HG02884 (cell line): ENCODE results near the gene SLC5A11.
"Not testable (repeated sequence)": the region's sequence is repeated elsewhere in the genome, so short reads cannot be mapped to it uniquely, and the experiment has no call there.

ENCODE experiments used
- ATAC-seq: cut with Tn5 transposase; IDR thresholded peaks from one replicate; pipeline ENCODE4 v1.9.1; 2021; ENCODE audit warnings: mild to moderate bottlenecking, moderate library complexity; ENCODE audit not compliant: unreplicated experiment

Gene SLC5A11

DNA sequence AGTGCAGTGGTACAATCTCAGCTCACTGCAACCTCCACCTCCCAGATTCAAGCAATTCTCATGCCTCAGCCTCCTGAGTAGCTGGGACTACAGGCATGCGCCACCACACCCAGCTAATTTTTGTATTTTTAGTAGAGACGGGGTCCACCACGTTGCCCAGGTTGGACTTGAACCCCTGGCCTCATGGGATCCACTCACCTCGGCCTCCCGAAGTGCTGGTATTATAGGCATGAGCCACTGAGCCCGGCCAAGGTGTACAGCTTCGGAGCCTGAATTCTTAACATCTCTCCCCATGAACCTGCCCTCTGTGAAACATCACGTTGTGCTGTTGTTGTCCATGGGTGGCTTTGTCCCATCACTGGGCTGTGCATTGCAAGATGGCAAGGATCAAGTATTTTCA lies 11.1 kb downstream of the SLC5A11 start:
- not testable (repeated sequence) for ATAC-seq

DNA sequence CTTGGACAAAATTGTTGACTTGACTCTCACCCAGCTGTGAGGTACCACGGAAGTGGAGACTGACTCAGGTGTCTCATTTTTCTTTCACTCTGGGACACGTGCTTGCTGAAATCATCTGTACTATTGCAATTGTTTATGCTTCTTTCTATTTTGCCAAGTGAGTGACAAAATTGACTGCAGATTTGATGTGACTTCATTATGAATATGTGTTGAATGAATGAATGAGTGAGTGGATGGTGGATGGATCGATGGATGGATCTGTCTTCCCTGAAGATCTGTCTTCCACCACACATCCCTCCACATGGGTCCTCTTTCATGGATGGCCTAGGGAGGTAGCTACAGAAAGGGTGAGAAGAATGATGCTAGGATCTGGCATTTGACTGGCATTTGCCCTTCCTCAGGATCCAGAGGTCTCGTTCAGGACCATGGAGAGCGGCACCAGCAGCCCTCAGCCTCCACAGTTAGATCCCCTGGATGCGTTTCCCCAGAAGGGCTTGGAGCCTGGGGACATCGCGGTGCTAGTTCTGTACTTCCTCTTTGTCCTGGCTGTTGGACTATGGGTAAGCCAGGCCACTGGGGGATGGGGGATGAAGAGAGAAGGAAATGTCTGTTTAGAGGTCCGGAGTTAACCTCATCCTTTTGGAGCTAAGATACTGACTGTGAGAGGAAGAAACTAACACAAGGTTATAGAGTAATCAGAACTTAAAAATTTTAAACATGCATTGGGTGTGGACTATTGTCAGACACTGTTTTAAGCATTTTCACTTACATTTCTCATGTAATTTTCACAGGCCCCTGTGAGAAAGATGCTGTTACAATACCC lies 12.7 kb downstream of the SLC5A11 start:
- no peak for ATAC-seq

DNA sequence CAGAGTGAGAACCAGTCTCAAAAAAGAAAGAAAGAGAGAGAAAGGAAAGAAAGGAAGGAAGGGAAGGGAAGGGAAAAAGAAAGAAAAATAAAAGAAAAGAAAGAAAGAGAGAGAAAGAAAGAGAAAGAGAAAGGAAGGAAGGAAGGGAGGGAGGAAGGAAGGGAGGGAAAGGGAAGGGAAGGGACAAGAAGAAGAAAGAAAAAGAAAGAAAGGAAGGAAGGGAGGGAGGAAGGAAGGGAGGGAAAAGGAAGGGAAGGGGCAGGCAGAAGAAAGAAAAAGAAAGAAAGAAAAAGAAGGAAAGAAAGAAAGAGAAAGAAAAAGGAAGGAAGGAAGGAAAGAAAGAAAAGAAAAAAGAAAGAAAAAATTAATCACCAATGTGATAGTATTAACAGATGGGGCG lies 15.7 kb downstream of the SLC5A11 start:
- ATAC-seq, result no peak

DNA sequence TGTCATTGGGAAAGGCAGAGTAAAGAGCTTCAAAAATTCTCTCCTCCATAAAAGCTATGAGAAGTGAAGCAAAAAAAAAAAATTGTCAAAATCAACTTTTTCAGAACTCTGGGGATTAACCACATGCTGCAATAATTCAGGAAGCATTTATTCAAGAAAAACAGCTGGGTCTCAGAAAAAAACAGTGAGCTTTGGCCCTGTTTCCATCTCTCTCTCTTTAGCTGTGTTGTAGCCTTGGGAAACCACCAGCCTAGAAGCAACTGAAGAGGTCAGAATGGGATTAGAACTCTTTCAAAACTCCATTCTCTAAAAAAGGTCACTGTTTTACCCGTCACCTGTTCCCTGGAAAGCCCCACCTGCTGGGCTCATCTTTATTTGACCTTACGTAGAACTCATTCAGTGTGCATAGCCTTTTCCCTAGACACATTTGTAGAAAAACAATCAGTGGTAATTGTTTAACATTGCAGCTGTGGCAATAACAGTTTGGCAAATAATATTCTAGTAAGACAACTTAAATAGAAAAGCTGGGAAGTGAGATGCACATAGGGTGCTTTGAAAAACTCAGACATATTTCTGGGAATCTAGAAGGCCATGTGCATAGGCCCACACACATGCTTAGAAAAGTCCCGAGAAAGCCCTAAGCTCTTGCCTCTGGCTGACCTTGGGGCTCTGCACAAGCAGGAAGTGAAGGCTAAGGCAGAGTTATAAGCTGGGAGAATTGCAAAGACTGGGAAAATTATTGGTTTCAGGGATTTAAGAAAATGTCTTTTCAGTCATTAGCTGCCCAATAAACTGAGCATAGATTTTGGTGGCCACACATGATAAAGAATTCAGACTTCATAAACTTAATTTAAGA lies 18.0 kb downstream of the SLC5A11 start:
- no peak for ATAC-seq

DNA sequence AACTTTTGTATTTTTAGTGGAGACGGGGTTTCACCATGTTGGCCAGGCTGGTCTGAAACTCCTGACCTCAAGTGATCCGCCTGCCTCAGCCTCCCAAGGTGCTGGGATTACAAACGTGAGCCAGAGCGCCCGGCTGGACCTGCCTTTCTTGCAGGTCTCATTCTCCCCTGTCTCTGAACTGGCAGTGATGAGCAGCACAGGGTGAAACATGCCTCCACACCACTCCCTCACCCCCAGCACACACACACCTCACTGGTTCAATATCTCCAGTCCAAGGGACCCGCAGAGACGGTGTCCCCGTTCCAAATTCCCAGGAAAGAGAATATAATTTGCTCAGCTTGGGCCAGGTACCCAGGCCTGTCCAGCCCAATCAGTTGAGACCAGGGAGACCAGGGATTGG lies 23.3 kb downstream of the SLC5A11 start:
- no peak for ATAC-seq

DNA sequence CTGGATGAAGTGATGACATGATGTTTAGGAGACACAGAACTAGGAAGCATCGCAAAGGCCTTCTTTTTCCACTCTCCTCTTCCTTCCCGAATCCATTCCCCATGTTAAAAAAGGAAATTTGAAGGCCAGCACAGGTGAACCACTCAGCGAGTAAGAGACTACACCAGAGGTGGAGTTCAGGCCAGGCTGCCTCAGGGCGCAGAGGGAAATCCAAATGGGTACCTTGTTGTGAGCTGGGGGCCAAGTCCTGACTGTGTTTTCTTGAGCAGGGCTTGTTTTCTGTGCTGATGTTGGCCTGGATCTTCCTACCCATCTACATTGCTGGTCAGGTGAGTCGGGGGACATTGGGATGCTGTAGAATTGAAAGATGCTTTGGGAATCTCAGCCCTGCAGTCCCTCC lies 26.1 kb downstream of the SLC5A11 start:
- no peak for ATAC-seq

DNA sequence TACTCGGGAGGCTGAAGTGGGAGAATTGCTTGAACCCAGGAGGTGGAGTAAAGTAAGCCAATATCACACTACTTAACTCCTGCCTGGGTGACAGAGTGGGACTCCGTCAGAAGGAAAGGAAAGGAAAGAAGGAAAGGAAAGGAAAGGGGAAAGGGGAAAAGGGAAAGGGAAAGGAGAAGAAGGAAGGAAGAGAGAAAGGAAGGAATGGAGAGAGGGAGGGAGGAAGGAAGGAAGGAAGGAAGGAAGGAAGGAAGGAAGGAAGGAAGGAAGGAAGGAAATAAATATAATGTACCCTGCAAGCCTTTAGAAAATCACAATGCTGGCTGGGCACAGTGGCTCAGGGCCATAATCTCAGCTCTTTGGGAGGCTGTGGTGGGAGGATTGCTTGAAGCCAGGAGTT lies 27.3 kb downstream of the SLC5A11 start:
- ATAC-seq, result no peak

DNA sequence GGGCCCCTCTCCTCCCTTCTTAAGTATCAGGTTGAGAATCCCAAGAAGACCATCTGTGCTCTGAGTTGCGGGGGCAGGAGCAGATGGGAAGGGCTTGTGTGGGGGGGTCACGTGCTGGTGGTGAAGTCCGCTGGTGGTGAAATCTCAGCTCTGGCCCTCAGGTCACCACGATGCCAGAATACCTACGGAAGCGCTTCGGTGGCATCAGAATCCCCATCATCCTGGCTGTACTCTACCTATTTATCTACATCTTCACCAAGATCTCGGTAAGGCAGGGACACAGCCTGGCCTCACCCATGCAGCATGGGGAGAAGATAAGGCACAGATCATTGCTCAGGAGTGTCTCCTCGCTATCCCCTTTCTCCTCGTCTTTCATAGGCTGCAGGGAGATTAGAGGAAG lies 29.7 kb downstream of the SLC5A11 start:
- no peak for ATAC-seq

DNA sequence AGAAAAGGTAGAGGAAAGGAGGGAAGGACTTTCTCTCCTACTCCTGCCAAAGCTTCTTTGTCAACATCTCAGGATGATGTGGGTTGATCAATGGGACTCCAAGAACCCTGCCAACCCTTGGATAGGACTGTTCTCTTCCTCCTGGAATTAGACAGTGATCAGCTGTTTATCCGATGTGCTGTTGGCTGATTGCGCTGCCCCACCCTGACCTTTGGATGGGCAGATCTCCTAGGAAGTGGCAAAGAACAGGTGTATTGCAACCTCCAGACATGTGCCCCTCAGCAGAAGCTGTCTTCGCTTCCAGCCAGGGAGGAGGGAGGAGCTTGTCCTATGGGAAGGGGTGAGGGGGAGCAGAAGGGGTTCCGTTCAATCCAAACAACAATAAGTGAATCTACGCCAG lies 30.5 kb downstream of the SLC5A11 start:
- ATAC-seq, result no peak

DNA sequence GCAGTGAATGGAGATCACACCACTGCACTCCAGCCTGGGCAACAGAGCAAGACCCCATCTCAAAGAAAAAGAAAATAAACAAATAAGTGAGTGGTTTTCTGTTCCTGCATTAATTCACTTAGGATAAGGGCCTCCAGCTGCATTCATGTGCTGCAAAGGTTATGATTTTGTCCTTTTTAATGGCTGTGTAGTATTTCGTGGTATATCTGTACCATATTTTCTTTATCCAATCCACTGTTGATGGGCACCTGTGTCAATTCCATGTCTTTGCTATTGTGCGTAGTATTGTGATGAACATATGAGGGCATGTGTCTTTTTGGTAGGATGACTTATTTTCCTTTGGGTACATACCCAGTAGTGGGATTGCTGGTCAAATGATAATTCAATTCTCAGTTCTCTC lies 33.9 kb downstream of the SLC5A11 start:
- no peak for ATAC-seq

DNA sequence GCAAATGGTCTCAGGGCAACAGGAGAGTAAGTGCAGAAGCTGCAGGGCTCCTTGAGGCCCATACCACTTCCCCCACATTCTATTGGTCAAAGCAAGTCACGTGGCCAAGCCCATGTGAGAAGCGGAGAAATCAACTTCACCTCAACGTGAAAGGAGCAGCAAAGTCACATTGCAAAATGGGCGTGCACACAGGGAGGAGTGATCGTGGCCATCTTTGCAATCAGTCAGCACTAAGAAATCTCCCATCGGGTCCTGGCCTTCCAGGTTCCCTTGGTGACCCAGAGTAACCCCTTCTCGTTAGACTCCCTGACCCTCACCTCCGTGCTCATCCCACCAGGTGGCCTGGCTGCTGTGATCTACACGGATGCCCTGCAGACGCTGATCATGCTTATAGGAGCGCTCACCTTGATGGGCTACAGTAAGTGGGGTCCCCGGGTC lies 38.0 kb downstream of the SLC5A11 start:
- no peak for ATAC-seq

DNA sequence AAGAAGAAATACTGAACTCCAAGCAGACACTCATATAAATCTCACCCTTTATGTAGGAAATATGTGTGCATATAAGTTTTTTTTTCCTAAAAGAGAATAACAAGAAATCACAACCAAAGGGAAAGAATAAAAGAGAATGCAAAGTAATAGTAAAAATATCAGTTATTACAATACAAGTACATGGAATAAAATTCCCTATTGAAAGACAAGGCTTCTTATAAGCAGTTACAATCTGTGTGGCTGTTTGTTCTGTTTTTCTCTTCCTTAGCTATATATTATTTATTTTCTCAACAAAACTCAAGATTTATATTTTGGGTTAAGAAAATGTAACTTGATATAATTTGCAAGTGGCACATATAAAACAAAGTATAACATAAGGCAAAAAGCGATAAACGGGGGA lies 41.7 kb downstream of the SLC5A11 start:
- ATAC-seq, result no peak

DNA sequence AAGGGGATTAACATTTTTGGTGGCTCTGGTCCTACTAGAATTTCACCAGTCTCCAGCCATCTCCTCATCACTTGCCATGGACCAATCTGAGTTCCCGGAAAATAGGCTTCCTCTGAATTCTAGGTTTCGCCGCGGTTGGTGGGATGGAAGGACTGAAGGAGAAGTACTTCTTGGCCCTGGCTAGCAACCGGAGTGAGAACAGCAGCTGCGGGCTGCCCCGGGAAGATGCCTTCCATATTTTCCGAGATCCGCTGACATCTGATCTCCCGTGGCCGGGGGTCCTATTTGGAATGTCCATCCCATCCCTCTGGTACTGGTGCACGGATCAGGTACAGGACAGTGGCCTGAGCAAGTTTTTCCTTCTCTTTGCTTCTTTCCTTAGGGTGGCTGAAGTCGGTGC lies 45.0 kb downstream of the SLC5A11 start:
- ATAC-seq, result no peak

DNA sequence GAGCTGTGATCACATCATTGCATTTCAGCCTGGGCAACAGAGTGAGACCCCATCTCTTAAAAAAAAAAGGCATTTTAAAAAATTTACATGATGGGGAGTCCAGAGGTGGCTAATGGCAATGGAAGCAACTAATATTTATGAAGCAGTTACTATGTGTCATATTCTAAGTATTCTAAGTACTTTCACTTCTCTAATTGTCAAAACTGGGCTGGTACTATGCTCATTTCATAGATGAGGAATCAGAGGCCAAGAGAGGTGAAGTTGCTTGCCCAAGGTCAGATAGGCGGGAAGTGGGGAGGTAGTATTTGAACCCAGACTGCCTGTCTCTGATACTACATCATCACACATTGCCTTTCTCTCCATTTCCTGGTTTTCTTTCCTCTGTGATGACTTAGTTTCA lies 50.7 kb downstream of the SLC5A11 start:
- ATAC-seq, result no peak

DNA sequence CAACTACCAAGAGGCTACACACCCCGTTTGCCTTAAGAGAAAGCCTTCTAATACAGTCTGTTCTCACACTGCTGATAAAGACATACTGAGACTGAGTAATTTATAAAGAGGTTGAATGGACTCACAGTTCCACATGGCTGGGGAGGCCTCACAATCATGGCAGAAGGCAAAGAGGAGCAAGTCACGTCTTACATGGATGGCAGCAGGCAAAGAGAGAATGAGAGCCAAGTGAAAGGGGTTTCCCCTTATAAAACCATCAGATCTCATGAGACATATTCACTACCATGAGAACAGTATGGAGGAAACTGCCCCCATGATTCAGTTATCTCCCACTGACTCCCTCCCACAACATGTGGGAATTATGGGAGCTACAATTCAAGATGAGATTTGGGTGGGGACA lies 51.8 kb downstream of the SLC5A11 start:
- not testable (repeated sequence) for ATAC-seq

DNA sequence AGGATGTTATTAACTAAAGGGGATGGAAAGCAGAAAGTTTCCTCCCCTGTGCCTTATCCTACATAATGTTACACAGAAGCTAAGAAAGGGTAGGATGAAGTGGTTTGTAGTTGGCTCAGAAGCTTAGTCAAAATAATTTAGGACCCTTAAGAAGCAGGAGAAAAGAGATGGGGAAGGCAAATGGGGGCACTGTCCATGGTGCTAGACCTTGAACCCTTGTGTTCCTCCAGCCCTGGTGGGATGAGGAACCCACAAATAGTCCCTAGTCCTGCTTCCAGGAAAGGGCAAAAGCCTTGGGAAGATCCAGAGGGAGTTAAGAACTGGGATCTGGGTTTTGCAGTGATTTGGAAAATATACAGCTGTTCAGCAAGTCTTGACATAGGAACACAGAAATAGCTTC lies 54.5 kb downstream of the SLC5A11 start:
- ATAC-seq, result no peak

DNA sequence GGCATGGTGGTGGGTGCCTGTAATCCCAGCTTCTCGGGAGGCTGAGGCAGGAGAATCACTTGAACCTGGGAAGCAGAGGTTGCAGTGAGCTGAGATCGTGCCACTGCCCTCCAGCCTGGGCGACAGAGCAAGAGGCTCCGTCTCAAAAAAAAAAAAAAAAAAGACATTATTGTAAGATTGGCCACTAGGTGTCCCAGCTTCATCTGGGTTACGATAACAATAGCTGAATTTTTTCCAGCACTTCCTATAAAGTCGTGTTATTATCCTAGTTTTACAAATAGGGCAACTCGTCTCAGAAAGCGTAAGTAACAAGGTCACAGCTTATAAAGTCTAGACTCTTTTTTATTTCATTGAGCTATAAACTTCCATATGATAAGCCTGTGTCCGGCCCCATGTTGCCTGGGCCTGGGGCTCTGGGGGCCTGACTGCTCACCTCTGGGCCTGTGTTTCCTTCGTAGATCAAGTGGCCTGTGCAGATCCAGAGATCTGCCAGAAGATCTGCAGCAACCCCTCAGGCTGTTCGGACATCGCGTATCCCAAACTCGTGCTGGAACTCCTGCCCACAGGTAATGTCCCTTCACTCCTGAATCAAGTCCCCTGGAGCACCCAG lies 60.5 kb downstream of the SLC5A11 start:
- ATAC-seq, result no peak

DNA sequence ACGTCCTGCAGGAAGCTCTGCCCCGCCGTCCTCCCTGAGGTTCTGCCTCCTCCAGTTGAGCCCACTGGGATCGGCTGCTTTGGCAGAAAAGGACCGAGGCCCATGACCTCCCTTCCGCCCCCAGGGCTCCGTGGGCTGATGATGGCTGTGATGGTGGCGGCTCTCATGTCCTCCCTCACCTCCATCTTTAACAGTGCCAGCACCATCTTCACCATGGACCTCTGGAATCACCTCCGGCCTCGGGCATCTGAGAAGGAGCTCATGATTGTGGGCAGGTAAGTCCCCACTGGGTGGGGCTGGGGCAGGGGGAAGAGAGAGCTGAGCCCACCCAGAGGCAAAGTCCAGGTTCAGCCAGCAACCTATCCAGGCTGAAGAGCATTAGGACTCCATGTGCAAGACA lies 61.1 kb downstream of the SLC5A11 start:
- ATAC-seq, result no peak

DNA sequence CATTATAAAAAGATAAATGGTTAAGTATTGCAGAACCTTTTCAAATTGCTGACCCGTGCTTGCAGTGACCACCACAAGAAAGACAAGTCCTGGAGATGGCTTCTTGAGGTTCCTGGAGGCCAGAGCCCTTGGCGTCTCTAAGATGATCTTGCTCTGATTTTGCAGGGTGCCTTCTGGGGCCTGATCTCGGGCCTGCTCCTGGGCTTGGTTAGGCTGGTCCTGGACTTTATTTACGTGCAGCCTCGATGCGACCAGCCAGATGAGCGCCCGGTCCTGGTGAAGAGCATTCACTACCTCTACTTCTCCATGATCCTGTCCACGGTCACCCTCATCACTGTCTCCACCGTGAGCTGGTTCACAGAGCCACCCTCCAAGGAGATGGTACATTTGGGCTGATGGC lies 63.0 kb downstream of the SLC5A11 start:
- ATAC-seq, result no peak

DNA sequence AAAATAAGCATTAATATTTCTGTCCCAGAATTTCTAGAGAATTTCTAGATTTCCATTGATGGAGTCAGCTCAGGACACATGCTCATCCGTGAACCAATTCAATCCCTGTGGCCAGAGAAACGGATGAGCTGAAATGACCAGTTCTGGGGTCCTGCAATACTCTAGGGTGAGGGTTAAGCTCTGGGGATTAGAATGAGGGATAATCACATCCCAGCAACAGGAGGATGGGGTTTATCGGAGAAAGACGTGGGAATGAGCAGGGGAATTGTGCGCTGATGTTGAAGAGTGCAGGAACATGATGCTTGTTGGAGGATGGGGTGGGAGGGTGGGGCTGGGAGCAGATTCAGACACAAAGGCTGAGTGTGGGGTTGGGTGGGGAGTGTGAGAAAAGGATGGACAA lies 64.1 kb downstream of the SLC5A11 start:
- no peak for ATAC-seq

DNA sequence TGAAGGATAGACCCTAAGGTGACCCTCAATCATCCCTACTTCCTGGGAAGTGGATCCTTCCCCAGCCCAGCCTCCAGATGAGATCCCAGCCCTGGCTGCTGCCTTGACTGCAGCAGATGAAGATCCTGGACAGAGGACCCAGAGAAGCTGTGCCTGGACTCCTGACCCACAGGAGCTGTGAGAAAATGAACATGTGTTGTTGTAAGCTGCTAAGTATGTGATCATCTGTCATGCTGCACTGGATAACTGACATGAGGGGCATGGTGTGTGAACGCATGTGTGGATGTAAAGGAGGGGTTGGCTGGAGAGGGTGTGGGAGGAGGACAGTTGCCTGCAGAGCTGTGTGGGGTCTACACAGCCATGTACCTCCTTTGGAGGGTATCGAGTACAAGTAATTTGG lies 69.3 kb downstream of the SLC5A11 start:
- ATAC-seq, result no peak

DNA sequence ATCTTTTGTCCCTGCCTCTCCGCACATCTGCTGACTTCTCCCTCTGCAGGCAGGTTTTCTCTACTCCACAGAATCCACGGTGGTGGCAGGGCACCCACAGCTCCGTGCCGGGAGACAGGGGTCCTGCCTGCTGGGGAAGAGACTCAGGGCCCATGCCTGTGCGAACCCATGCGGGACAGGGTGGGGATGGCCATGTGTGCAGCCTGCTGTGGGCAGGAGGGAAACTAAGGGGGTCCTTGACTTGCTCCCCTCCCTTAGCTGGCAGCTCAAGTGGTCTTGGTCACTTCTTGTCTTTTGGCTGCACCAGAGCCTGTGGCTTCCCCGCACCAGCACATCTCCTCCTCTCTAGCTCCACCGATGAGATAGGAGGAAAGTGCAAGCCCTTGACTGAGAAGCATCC lies 69.8 kb downstream of the SLC5A11 start:
- no peak for ATAC-seq
